K562 (cell line): ENCODE results near the gene XRN2. TPM values are rescaled to one million over a fixed set of nuclear protein-coding genes. Genes with fewer than 3 reads are reported as not detected.

Source experiments
- ATAC-seq: fragments of 200-7000 bp; cut with Tn5 transposase; 3 replicates; pipeline ENCODE4 v1.9.1; 2020; ENCODE audit warnings: moderate library complexity
- BruUV-seq: library from RNA; stranded (reverse); fragments of 400-500 nt; replicated peaks from 2 replicates; lab custom pipeline; 2021; lab: Mats Ljungman, UMichigan
- CTCF ChIA-PET: fragments of 300-600 bp; formaldehyde crosslinking; extraction: SDS; loops from one replicate; lab custom pipeline; 2021; ENCODE audit warnings: low intra/inter-chr PET ratio; lab: Yijun Ruan, JAX
- POLR2A ChIA-PET: fragments of 300-600, 350-650 bp; sonication (Branson Sonifier 250); formaldehyde crosslinking; extraction: SDS; loops from one replicate; lab custom pipeline; 2021; ENCODE audit warnings: antibody characterized with exemption, inconsistent platforms; lab: Yijun Ruan, JAX
- DNase-seq, 4 experiments: peaks; one replicate each; pipeline versions ENCODE4 v3.0.0 to v3.0.0-alpha.2; 2011 to 2018; ENCODE audit warnings: low spot score in 3 of 4, mixed read lengths in 3 of 4; ENCODE audit errors: extremely low read depth in 1 of 4
- FAIRE-seq: peaks from 2 replicates; lab custom pipeline; 2011; peaks lifted over from hg19 to GRCh38; lab: Jason Lieb, UNC
- H2AFZ ChIP-seq: 2 replicates; pipeline ENCODE4 v1.6.0; 2011; ENCODE audit warnings: low read depth, low read length, control low read depth, inconsistent platforms
- H3K27ac ChIP-seq: fragments of 200-600 bp; 3 replicates; pipeline ENCODE4 v1.8.0; 2011; ENCODE audit warnings: low read depth, mild to moderate bottlenecking, control low read depth, inconsistent platforms, low read length, moderate library complexity, mixed read lengths; ENCODE audit errors: extremely low read depth
- H3K27me3 ChIP-seq, 2 experiments: fragments of 300-600 bp in 1 of 2; 2 replicates in 1 of 2; 3 replicates in 1 of 2; pipeline versions ENCODE4 v1.6.0 to v1.8.0; 2011; ENCODE audit warnings: inconsistent platforms in 2 of 2, low read length in 2 of 2, mild to moderate bottlenecking in 1 of 2, mixed read lengths in 1 of 2, moderate library complexity in 1 of 2; ENCODE audit not compliant: control insufficient read depth in 2 of 2, insufficient read depth in 2 of 2
- H3K36me3 ChIP-seq: fragments of 300-600 bp; 3 replicates; pipeline ENCODE4 v1.8.0; 2011; ENCODE audit warnings: mild to moderate bottlenecking, low read length, inconsistent platforms; ENCODE audit not compliant: control insufficient read depth, insufficient read depth
- H3K4me1 ChIP-seq, 2 experiments: fragments of 200-600 bp in 1 of 2; replicated peaks in 1 of 2; 2 replicates in 1 of 2; 3 replicates in 1 of 2; pipeline versions ENCODE4 v1.5.1 to v1.8.0; 2011; ENCODE audit warnings: inconsistent platforms in 2 of 2, low read length in 2 of 2, mild to moderate bottlenecking in 1 of 2, mixed read lengths in 1 of 2, moderate library complexity in 1 of 2; ENCODE audit not compliant: control insufficient read depth in 2 of 2, insufficient read depth in 2 of 2
- H3K4me2 ChIP-seq: 2 replicates; pipeline ENCODE4 v1.6.1; 2011; ENCODE audit warnings: low read length, control low read depth, inconsistent platforms, mixed read lengths; ENCODE audit not compliant: insufficient read depth
- H3K4me3 ChIP-seq: fragments of 200-600 bp; sonication (generic), shearing (Covaris generic); 2 replicates; pipeline ENCODE4 v1.5.1; 2016; ENCODE audit warnings: control low read depth, inconsistent platforms
- H3K79me2 ChIP-seq: fragments of 200-600 bp; 3 replicates; pipeline ENCODE4 v1.8.0; 2011; ENCODE audit warnings: low read length, inconsistent platforms; ENCODE audit not compliant: control insufficient read depth, insufficient read depth
- H3K9ac ChIP-seq, 2 experiments: 2 replicates each; pipeline versions ENCODE4 v1.6.0 to v1.6.1; 2011; ENCODE audit warnings: low read depth in 2 of 2, low read length in 2 of 2, control low read depth in 1 of 2, inconsistent platforms in 1 of 2, mild to moderate bottlenecking in 1 of 2, mixed read lengths in 1 of 2; ENCODE audit not compliant: insufficient read depth in 1 of 2
- H3K9me1 ChIP-seq: one replicate; pipeline ENCODE4 v1.6.0; 2011; ENCODE audit warnings: inconsistent platforms, mild to moderate bottlenecking, low read length, moderate library complexity; ENCODE audit not compliant: control insufficient read depth, insufficient read depth
- H3K9me3 ChIP-seq: replicated peaks from 2 replicates; pipeline ENCODE4 v1.5.1; 2011; ENCODE audit warnings: low read depth, low read length, inconsistent platforms; ENCODE audit not compliant: control insufficient read depth, insufficient read depth
- H4K20me1 ChIP-seq: replicated peaks from 2 replicates; pipeline ENCODE4 v1.6.1; 2011; ENCODE audit warnings: low read length, inconsistent platforms, mixed read lengths; ENCODE audit not compliant: control insufficient read depth, insufficient read depth
- GABPA ChIP-seq: fragments of 200-800 bp; sonication (Bioruptor generic); conservative IDR thresholded peaks from 2 replicates; pipeline ENCODE4 v1.6.1; 2016; ENCODE audit warnings: low read depth, missing genetic modification characterization, missing compliant biosample characterization
- LCOR ChIP-seq: sonication (generic); formaldehyde crosslinking; IDR thresholded peaks from 2 replicates; pipeline ENCODE4 v1.8.0; 2022; ENCODE audit warnings: mild to moderate bottlenecking, missing genetic modification reagents
- POLR3A ChIP-seq: IDR thresholded peaks from 2 replicates; pipeline ENCODE4 v1.6.1; 2011; ENCODE audit warnings: borderline replicate concordance, mild to moderate bottlenecking, moderate library complexity; ENCODE audit not compliant: insufficient read length, insufficient read depth; ENCODE audit errors: extremely low read depth
- RAD21 ChIP-seq, 2 experiments: fragments of 250-450 bp in 1 of 2; fragments of 450-650 bp in 1 of 2; sonication (Bioruptor Pico) in 1 of 2; formaldehyde crosslinking in 1 of 2; IDR thresholded peaks in 1 of 2; conservative IDR thresholded peaks in 1 of 2; 2 replicates each; pipeline versions ENCODE4 v1.4.0 to v1.8.0; 2020 to 2022; ENCODE audit warnings: mild to moderate bottlenecking in 2 of 2, moderate library complexity in 1 of 2
- RCOR1 ChIP-seq, 2 experiments: IDR thresholded peaks; 2 replicates each; pipeline ENCODE4 v1.6.1; 2012; ENCODE audit warnings: low read depth in 2 of 2, low read length in 2 of 2, borderline replicate concordance in 1 of 2, improper control_type of control experiment in 1 of 2
- ZFP1 ChIP-seq: fragments of 450-650 bp; formaldehyde crosslinking; IDR thresholded peaks from 2 replicates; pipeline ENCODE4 v1.4.0; 2020; ENCODE audit warnings: mild to moderate bottlenecking, mixed read lengths
- ZNF444 ChIP-seq: fragments of 250-450 bp; sonication (Bioruptor Pico); IDR thresholded peaks from 2 replicates; pipeline ENCODE4 v1.4.0; 2020; ENCODE audit warnings: mild to moderate bottlenecking, moderate library complexity
- WGBS: fragments of 100-300 bp; shearing (Covaris generic); methylation state at CpG from one replicate; pipeline ENCODE4 v1.1.6; 2016; ENCODE audit warnings: low coverage, mixed read lengths; ENCODE audit not compliant: insufficient coverage; ENCODE audit errors: missing lambda C conversion rate; 5-methylcytosine and 5-hydroxymethylcytosine counted together
- in situ Hi-C: fragments of 300-500 bp; cut with MboI; formaldehyde crosslinking; loops from 4 replicates; pipeline ENCODE4 v1.15.0; 2018; ENCODE audit warnings: inconsistent platforms, mixed read lengths
- intact Hi-C: fragments of 100-400 bp; cut with micrococcal nuclease; formaldehyde crosslinking; loops from 2 replicates; pipeline ENCODE4 v1.14.2; 2022
- polyA plus RNA-seq, 8 experiments: library from polyadenylated mRNA; depleted of rRNA in 4 of 8; stranded (reverse) in 5 of 8; unstranded in 3 of 8; fragments of >200 nt; fragmentation: Nextera tagmentation in 2 of 8; fragmentation: Illumina TruSeq in 1 of 8; extraction: Ambion mirVana in 2 of 8; extraction: Trizol in 1 of 8; gene quantifications; 2 replicates each; pipeline versions ENCODE4 v1.2.1 to v1.2.3, GENCODE V29; 2011 to 2014; ENCODE audit warnings: inconsistent platforms in 1 of 8, missing spikeins in 1 of 8
- total RNA-seq, 7 experiments: library from RNA; depleted of rRNA in 6 of 7; stranded (reverse); fragments of >200 nt in 6 of 7; fragmentation: Illumina TruSeq in 2 of 7; extraction: Trizol in 2 of 7; gene quantifications; 2 replicates each; pipeline versions ENCODE4 v1.2.1 to v1.2.3, GENCODE V29; 2011 to 2021; ENCODE audit warnings: low replicate concordance in 1 of 7
- TF ChIP-seq, protein P1 (sequence below), 3 experiments: fragments of 200-800 bp in 1 of 3; fragments of 250-450 bp in 1 of 3; fragments of 450-650 bp in 1 of 3; sonication (Bioruptor Pico) in 1 of 3; sonication (Bioruptor generic) in 1 of 3; formaldehyde crosslinking in 1 of 3; IDR thresholded peaks; 2 replicates each; pipeline versions ENCODE4 v1.6.1 to v1.8.0; 2016 to 2022; ENCODE audit warnings: mild to moderate bottlenecking in 2 of 3, missing genetic modification characterization in 2 of 3, missing compliant biosample characterization in 1 of 3, moderate library complexity in 1 of 3
- TF ChIP-seq, protein P2 (sequence below), 2 experiments: fragments of 450-650 bp in 1 of 2; sonication (generic) in 1 of 2; formaldehyde crosslinking; conservative IDR thresholded peaks; 2 replicates each; pipeline versions ENCODE4 v1.4.0 to v1.8.1; 2020 to 2022; ENCODE audit warnings: mild to moderate bottlenecking in 1 of 2, missing genetic modification reagents in 1 of 2
- TF ChIP-seq, protein P3 (sequence below): IDR thresholded peaks from 3 replicates; pipeline ENCODE4 v1.6.1; 2011; ENCODE audit warnings: borderline replicate concordance, mild to moderate bottlenecking, moderate library complexity; ENCODE audit not compliant: insufficient read length; ENCODE audit errors: extremely low read depth
- TF ChIP-seq, protein P4 (sequence below): fragments of 200-800 bp; sonication (Bioruptor generic); IDR thresholded peaks from 2 replicates; pipeline ENCODE4 v1.6.1; 2017; ENCODE audit warnings: missing genetic modification characterization, missing compliant biosample characterization

The XRN2 gene
- total and polyA plus RNA-seq, 9 of the 15 experiments (the other 6 are each of a cell fraction or from before 2014, with no cell fraction given): 41.8 to 67.3 (median 51.4) TPM

DNA sequence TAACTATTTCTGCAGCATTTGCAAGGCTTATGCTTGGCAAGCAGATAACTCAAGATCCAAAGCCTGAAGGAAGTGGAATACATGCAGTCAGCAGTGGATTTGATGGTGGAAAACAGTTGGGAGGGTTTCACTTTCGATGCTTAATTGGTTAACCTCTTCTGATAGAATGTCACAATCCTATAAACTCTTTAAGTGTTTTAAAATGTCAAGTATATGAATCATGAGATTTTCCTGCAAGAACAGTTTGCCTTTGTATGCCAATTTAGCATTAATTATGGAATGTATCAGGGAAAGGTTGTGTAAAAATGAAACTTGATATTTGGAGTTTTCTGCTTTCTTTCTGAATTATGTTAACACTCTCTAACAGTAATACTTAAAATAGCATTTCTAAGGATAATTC, 57.6 kb downstream of the XRN2 start:
- Histone ChIP-seq H3K36me3 (peaks cover 70% of the 10 kb centered on the region), H3K4me1 (no peaks in the 10 kb centered on the region), H3K27me3 (no peaks in the 10 kb centered on the region), H4K20me1 (no peaks in the 10 kb centered on the region), H3K9me1 (no peaks in the 10 kb centered on the region), H3K79me2 (no peaks in the 10 kb centered on the region; the same call in 2 of the 3 replicates), H3K27ac (no peak overlapping the region), H3K9me3 (no peaks in the 10 kb centered on the region), H3K9ac (no peak overlapping the region), H3K4me3 (no peak overlapping the region), H2AFZ (no peak overlapping the region), H3K4me2 (no peak overlapping the region)
- POLR2A ChIA-PET: no interaction called here
- intact Hi-C loops: no loop called here
- CTCF ChIA-PET: interaction anchor here (0.5 kb wide), 1 partner anchor 908 kb away, joined by 3 read pairs; no protein-coding TSS in a partner anchor
- no peak for FAIRE-seq
- DNase-seq: no peak
- WGBS: 100% methylated on average over 1 of the region's 1 CpG
- in situ Hi-C loops: no loop called here
- no TSS peak for BruUV-seq
- ATAC-seq: no peak
- no peak for TF ChIP-seq RAD21 (CRISPR knock-in tag; conservative IDR thresholded peaks at IDR 0.05 in 1 of 2, IDR thresholded peaks at IDR 0.05 in 1 of 2)
- no peak for TF ChIP-seq GABPA (tag)
- TF ChIP-seq RCOR1 (IDR thresholded peaks at IDR 0.05; ENCODE audit: borderline replicate concordance in 1 of 2, low read depth in 2 of 2, low read length in 2 of 2): no peak
- TF ChIP-seq, protein P1, sequence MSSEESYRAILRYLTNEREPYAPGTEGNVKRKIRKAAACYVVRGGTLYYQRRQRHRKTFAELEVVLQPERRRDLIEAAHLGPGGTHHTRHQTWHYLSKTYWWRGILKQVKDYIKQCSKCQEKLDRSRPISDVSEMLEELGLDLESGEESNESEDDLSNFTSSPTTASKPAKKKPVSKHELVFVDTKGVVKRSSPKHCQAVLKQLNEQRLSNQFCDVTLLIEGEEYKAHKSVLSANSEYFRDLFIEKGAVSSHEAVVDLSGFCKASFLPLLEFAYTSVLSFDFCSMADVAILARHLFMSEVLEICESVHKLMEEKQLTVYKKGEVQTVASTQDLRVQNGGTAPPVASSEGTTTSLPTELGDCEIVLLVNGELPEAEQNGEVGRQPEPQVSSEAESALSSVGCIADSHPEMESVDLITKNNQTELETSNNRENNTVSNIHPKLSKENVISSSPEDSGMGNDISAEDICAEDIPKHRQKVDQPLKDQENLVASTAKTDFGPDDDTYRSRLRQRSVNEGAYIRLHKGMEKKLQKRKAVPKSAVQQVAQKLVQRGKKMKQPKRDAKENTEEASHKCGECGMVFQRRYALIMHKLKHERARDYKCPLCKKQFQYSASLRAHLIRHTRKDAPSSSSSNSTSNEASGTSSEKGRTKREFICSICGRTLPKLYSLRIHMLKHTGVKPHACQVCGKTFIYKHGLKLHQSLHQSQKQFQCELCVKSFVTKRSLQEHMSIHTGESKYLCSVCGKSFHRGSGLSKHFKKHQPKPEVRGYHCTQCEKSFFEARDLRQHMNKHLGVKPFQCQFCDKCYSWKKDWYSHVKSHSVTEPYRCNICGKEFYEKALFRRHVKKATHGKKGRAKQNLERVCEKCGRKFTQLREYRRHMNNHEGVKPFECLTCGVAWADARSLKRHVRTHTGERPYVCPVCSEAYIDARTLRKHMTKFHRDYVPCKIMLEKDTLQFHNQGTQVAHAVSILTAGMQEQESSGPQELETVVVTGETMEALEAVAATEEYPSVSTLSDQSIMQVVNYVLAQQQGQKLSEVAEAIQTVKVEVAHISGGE (CRISPR knock-in tag; IDR thresholded peaks at IDR 0.05): no peak
- no peak for TF ChIP-seq ZNF444 (CRISPR knock-in tag)
- no peak for TF ChIP-seq LCOR (CRISPR knock-in tag)
- TF ChIP-seq POLR3A: no peak
- TF ChIP-seq, protein P2, sequence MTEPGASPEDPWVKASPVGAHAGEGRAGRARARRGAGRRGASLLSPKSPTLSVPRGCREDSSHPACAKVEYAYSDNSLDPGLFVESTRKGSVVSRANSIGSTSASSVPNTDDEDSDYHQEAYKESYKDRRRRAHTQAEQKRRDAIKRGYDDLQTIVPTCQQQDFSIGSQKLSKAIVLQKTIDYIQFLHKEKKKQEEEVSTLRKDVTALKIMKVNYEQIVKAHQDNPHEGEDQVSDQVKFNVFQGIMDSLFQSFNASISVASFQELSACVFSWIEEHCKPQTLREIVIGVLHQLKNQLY (CRISPR knock-in tag; conservative IDR thresholded peaks at IDR 0.05): no peak
- TF ChIP-seq, protein P3, sequence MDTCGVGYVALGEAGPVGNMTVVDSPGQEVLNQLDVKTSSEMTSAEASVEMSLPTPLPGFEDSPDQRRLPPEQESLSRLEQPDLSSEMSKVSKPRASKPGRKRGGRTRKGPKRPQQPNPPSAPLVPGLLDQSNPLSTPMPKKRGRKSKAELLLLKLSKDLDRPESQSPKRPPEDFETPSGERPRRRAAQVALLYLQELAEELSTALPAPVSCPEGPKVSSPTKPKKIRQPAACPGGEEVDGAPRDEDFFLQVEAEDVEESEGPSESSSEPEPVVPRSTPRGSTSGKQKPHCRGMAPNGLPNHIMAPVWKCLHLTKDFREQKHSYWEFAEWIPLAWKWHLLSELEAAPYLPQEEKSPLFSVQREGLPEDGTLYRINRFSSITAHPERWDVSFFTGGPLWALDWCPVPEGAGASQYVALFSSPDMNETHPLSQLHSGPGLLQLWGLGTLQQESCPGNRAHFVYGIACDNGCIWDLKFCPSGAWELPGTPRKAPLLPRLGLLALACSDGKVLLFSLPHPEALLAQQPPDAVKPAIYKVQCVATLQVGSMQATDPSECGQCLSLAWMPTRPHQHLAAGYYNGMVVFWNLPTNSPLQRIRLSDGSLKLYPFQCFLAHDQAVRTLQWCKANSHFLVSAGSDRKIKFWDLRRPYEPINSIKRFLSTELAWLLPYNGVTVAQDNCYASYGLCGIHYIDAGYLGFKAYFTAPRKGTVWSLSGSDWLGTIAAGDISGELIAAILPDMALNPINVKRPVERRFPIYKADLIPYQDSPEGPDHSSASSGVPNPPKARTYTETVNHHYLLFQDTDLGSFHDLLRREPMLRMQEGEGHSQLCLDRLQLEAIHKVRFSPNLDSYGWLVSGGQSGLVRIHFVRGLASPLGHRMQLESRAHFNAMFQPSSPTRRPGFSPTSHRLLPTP: no peak
- TF ChIP-seq, protein P4, sequence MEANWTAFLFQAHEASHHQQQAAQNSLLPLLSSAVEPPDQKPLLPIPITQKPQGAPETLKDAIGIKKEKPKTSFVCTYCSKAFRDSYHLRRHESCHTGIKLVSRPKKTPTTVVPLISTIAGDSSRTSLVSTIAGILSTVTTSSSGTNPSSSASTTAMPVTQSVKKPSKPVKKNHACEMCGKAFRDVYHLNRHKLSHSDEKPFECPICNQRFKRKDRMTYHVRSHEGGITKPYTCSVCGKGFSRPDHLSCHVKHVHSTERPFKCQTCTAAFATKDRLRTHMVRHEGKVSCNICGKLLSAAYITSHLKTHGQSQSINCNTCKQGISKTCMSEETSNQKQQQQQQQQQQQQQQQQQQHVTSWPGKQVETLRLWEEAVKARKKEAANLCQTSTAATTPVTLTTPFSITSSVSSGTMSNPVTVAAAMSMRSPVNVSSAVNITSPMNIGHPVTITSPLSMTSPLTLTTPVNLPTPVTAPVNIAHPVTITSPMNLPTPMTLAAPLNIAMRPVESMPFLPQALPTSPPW (CRISPR knock-in tag): no peak
- TF ChIP-seq ZFP1 (CRISPR knock-in tag): no peak
